GM12878 (cell line): ENCODE data around the gene DAPK2. TPM values are rescaled to one million over a fixed set of nuclear protein-coding genes. Genes with fewer than 3 reads are reported as not detected.

ENCODE experiments used
- ATAC-seq: fragments of 200-7000 bp; cut with Tn5 transposase; 3 replicates; pipeline ENCODE4 v1.9.1; 2020; ENCODE audit warnings: mild to moderate bottlenecking, moderate library complexity
- BruUV-seq: library from RNA; stranded (reverse); fragments of 400-500 nt; replicated peaks from 2 replicates; lab custom pipeline; 2021; lab: Mats Ljungman, UMichigan
- CTCF ChIA-PET: fragments of 300-600 bp; sonication (Branson Sonifier 250); formaldehyde crosslinking; extraction: SDS; loops from one replicate; lab custom pipeline; 2021; ENCODE audit warnings: inconsistent platforms; lab: Yijun Ruan, JAX
- POLR2A ChIA-PET: fragments of 350-600 bp; formaldehyde crosslinking; extraction: SDS; loops from one replicate; lab custom pipeline; 2021; ENCODE audit warnings: inconsistent platforms; lab: Charles Lee
- RAD21 ChIA-PET: fragments of 300-600 bp; sonication (Branson Sonifier 250); formaldehyde crosslinking; loops from one replicate; lab custom pipeline; 2023; ENCODE audit warnings: antibody characterized with exemption; ENCODE audit not compliant: unreplicated experiment; lab: Charles Lee
- SMC1A ChIA-PET: fragments of 300-600 bp; sonication (Branson Sonifier 250); formaldehyde crosslinking; loops from one replicate; lab custom pipeline; 2023; ENCODE audit not compliant: unreplicated experiment, uncharacterized antibody; lab: Charles Lee
- DNase-seq: peaks from one replicate; pipeline ENCODE4 v3.0.0-alpha.2; 2011; ENCODE audit warnings: low read depth, low spot score
- FAIRE-seq: peaks from 3 replicates; lab custom pipeline; 2011; peaks lifted over from hg19 to GRCh38; lab: Jason Lieb, UNC
- H2AFZ ChIP-seq: 2 replicates; pipeline ENCODE4 v1.6.0; 2011; ENCODE audit warnings: low read depth, low read length, control low read depth; ENCODE audit not compliant: control insufficient read depth
- H3K27ac ChIP-seq: 2 replicates; pipeline ENCODE4 v1.5.1; 2011; ENCODE audit warnings: control low read depth; ENCODE audit not compliant: control insufficient read depth, insufficient read depth
- H3K27me3 ChIP-seq, 2 experiments: replicated peaks in 1 of 2; 2 replicates each; pipeline versions ENCODE4 v1.6.0 to v1.6.1; 2011; ENCODE audit warnings: low read length in 1 of 2; ENCODE audit not compliant: control insufficient read depth in 2 of 2, insufficient read depth in 2 of 2
- H3K36me3 ChIP-seq, 2 experiments: 2 replicates each; pipeline ENCODE4 v1.5.1; 2011; ENCODE audit warnings: low read length in 1 of 2; ENCODE audit not compliant: control insufficient read depth in 2 of 2, insufficient read depth in 2 of 2
- H3K4me1 ChIP-seq: 2 replicates; pipeline ENCODE4 v1.6.1; 2011; ENCODE audit warnings: mild to moderate bottlenecking, low read length, moderate library complexity, mixed read lengths; ENCODE audit not compliant: control insufficient read depth, insufficient read depth
- H3K4me2 ChIP-seq: 2 replicates; pipeline ENCODE4 v1.6.0; 2011; ENCODE audit warnings: control low read depth; ENCODE audit not compliant: control insufficient read depth, insufficient read depth
- H3K4me3 ChIP-seq: fragments of 200-600 bp; sonication (generic); 2 replicates; pipeline ENCODE4 v1.5.1; 2016
- H3K79me2 ChIP-seq: 2 replicates; pipeline ENCODE4 v1.6.0; 2011; ENCODE audit warnings: low read length; ENCODE audit not compliant: control insufficient read depth, insufficient read depth
- H3K9ac ChIP-seq: 2 replicates; pipeline ENCODE4 v1.8.0; 2011; ENCODE audit warnings: low read length, control low read depth, mixed read lengths; ENCODE audit not compliant: control insufficient read depth, insufficient read depth
- H3K9me3 ChIP-seq: replicated peaks from 3 replicates; pipeline ENCODE4 v1.5.1; 2011; ENCODE audit warnings: mild to moderate bottlenecking, low read length; ENCODE audit not compliant: control insufficient read depth, insufficient read depth
- H4K20me1 ChIP-seq: 2 replicates; pipeline ENCODE4 v1.6.0; 2011; ENCODE audit not compliant: control insufficient read depth, insufficient read depth
- ESRRA ChIP-seq: IDR thresholded peaks from 2 replicates; pipeline ENCODE4 v1.6.1; 2012; ENCODE audit warnings: mild to moderate bottlenecking, low read length, improper control_type of control experiment
- IKZF2 ChIP-seq, 2 experiments: fragments of 450-650 bp; IDR thresholded peaks; 2 replicates each; pipeline ENCODE4 v1.6.1; 2017; ENCODE audit warnings: mild to moderate bottlenecking in 2 of 2, moderate library complexity in 2 of 2
- JUNB ChIP-seq: IDR thresholded peaks from 2 replicates; pipeline ENCODE4 v1.6.1; 2016; ENCODE audit warnings: antibody characterized with exemption, mild to moderate bottlenecking
- PBX3 ChIP-seq: IDR thresholded peaks from 2 replicates; pipeline ENCODE4 v1.6.1; 2011; ENCODE audit warnings: mild to moderate bottlenecking, low read depth, low read length, moderate library complexity; ENCODE audit not compliant: insufficient replicate concordance
- RUNX3 ChIP-seq: IDR thresholded peaks from 2 replicates; pipeline ENCODE4 v1.6.1; 2012; ENCODE audit warnings: low read length, inconsistent platforms
- SP1 ChIP-seq: IDR thresholded peaks from one replicate; pipeline ENCODE4 v1.6.1; 2011; ENCODE audit warnings: low read depth, low read length
- USF2 ChIP-seq: IDR thresholded peaks from 2 replicates; pipeline ENCODE4 v1.6.1; 2011; ENCODE audit warnings: low read depth, low read length, improper control_type of control experiment, borderline replicate concordance
- ZNF207 ChIP-seq: fragments of 450-650 bp; IDR thresholded peaks from 2 replicates; pipeline ENCODE4 v1.6.1; 2014; ENCODE audit warnings: antibody characterized with exemption, mild to moderate bottlenecking, borderline replicate concordance
- WGBS: methylation state at CpG from one replicate; pipeline ENCODE4 v1.1.6; 2016; ENCODE audit warnings: low lambda C conversion rate; ENCODE audit not compliant: insufficient replicate concordance, insufficient coverage; ENCODE audit errors: missing lambda C conversion rate; 5-methylcytosine and 5-hydroxymethylcytosine counted together
- in situ Hi-C: fragments of 300-500 bp; cut with MboI; formaldehyde crosslinking; loops from 9 replicates; pipeline ENCODE4 v1.14.3; 2018; ENCODE audit warnings: mixed read lengths
- intact Hi-C: fragments of 100-400 bp; cut with micrococcal nuclease; formaldehyde crosslinking; loops from one replicate; pipeline ENCODE4 v1.14.2; 2022; ENCODE audit not compliant: unreplicated experiment
- polyA plus RNA-seq, 11 experiments: library from polyadenylated mRNA; depleted of rRNA in 4 of 11; unstranded in 6 of 11; stranded (reverse) in 5 of 11; fragments of >200 nt; fragmentation: Nextera tagmentation in 4 of 11; fragmentation: Illumina TruSeq in 1 of 11; extraction: Ambion mirVana in 4 of 11; extraction: Trizol in 1 of 11; gene quantifications; 1 replicate in 1 of 11; 2 replicates in 10 of 11; pipeline versions ENCODE4 v1.2.1 to v1.2.3, GENCODE V29; 2011 to 2016; ENCODE audit warnings: inconsistent platforms in 2 of 11, missing spikeins in 2 of 11, low read depth in 1 of 11
- total RNA-seq, 4 experiments: library from RNA; depleted of rRNA in 3 of 4; stranded (reverse); fragments of >200 nt in 3 of 4; fragmentation: Illumina TruSeq in 1 of 4; extraction: Trizol in 1 of 4; gene quantifications; 2 replicates each; pipeline versions ENCODE4 v1.2.1 to v1.2.3, GENCODE V29; 2013 to 2021
- TF ChIP-seq, protein P1 (sequence below): fragments of 450-650 bp; IDR thresholded peaks from 2 replicates; pipeline ENCODE4 v1.6.1; 2017; ENCODE audit warnings: mild to moderate bottlenecking, moderate library complexity
- TF ChIP-seq, protein P2 (sequence below): IDR thresholded peaks from 2 replicates; pipeline ENCODE4 v1.6.1; 2012; ENCODE audit warnings: mild to moderate bottlenecking, low read depth, low read length

The DAPK2 gene
- total and polyA plus RNA-seq, 10 of the 15 experiments (the other 5 are each of a cell fraction or from before 2014, with no cell fraction given) = 0.69 to 8.4 (median 4.1) TPM

DNA sequence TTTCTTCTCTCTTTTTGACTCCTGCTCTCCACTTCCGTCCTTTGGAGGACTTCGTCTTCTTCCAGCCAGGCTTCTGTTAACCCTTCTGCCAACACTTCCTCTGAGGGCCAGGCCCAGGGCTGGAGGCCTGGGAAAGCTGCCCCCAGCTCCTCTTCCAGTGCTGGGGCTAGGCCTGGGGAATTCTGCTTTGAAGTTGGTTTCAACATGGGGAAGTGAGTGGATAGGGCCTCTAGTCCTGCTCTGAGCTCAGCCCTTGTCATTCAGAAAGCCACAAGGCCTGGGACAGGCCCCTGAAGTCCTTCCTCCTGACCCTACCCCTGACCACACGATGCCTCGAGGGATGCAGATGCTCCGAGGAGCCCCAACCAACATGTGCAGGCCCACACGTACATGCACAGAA, 158.7 kb downstream of the DAPK2 start:
- Histone ChIP-seq H2AFZ (peak overlapping the region; percentile 37), H3K27ac (peak overlapping the region; percentile 47), H3K4me2 (no peak overlapping the region), H3K4me3 (no peak overlapping the region), H3K27me3 (no peaks in the 10 kb centered on the region), H3K4me1 (peaks cover 35% of the 10 kb centered on the region), H3K79me2 (no peaks in the 10 kb centered on the region), H3K9me3 (no peaks in the 10 kb centered on the region), H3K36me3 (no peaks in the 10 kb centered on the region), H4K20me1 (no peaks in the 10 kb centered on the region), H3K9ac (no peak overlapping the region)
- DNase-seq (no peak), FAIRE-seq (no peak), ATAC-seq (peak; percentile 6; the same call in 1 of the 3 replicates)
- SMC1A ChIA-PET = interaction anchor here (0.7 to 9.9 kb wide), 7 partner anchors 10 to 134 kb away, joined by 3 to 135 read pairs (median 3); no protein-coding TSS in a partner anchor
- in situ Hi-C loops (no loop called here), intact Hi-C loops (no loop called here)
- RAD21 ChIA-PET = interaction anchor here (0.7 to 3.7 kb wide), 3 partner anchors 17 to 135 kb away, joined by 3 to 36 read pairs (median 6); no protein-coding TSS in a partner anchor
- no TSS peak for BruUV-seq
- POLR2A ChIA-PET = interaction anchor here (1.7 kb wide), 2 partner anchors 49 to 82 kb away, joined by 5 read pairs; no protein-coding TSS in a partner anchor
- WGBS = 27% methylated on average over 6 of the region's 6 CpGs
- CTCF ChIA-PET = interaction anchor here (0.9 to 1.5 kb wide), 2 partner anchors 136 to 157 kb away, joined by 3 to 6 read pairs; no protein-coding TSS in a partner anchor
- TF ChIP-seq RUNX3 (peak; percentile 65; the same call in 1 of the 2 replicates), PBX3 (no peak), SP1 (no peak), JUNB (no peak), USF2 (no peak), ESRRA (no peak), IKZF2 (IDR thresholded peaks at IDR 0.05) (peak in 1 of 2 experiments; percentile 40; a peak in 1 of 4 replicates), ZNF207 (no peak)
- TF ChIP-seq, protein P1, sequence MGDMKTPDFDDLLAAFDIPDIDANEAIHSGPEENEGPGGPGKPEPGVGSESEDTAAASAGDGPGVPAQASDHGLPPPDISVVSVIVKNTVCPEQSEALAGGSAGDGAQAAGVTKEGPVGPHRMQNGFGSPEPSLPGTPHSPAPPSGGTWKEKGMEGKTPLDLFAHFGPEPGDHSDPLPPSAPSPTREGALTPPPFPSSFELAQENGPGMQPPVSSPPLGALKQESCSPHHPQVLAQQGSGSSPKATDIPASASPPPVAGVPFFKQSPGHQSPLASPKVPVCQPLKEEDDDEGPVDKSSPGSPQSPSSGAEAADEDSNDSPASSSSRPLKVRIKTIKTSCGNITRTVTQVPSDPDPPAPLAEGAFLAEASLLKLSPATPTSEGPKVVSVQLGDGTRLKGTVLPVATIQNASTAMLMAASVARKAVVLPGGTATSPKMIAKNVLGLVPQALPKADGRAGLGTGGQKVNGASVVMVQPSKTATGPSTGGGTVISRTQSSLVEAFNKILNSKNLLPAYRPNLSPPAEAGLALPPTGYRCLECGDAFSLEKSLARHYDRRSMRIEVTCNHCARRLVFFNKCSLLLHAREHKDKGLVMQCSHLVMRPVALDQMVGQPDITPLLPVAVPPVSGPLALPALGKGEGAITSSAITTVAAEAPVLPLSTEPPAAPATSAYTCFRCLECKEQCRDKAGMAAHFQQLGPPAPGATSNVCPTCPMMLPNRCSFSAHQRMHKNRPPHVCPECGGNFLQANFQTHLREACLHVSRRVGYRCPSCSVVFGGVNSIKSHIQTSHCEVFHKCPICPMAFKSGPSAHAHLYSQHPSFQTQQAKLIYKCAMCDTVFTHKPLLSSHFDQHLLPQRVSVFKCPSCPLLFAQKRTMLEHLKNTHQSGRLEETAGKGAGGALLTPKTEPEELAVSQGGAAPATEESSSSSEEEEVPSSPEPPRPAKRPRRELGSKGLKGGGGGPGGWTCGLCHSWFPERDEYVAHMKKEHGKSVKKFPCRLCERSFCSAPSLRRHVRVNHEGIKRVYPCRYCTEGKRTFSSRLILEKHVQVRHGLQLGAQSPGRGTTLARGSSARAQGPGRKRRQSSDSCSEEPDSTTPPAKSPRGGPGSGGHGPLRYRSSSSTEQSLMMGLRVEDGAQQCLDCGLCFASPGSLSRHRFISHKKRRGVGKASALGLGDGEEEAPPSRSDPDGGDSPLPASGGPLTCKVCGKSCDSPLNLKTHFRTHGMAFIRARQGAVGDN = peak; percentile 78
- TF ChIP-seq, protein P2, sequence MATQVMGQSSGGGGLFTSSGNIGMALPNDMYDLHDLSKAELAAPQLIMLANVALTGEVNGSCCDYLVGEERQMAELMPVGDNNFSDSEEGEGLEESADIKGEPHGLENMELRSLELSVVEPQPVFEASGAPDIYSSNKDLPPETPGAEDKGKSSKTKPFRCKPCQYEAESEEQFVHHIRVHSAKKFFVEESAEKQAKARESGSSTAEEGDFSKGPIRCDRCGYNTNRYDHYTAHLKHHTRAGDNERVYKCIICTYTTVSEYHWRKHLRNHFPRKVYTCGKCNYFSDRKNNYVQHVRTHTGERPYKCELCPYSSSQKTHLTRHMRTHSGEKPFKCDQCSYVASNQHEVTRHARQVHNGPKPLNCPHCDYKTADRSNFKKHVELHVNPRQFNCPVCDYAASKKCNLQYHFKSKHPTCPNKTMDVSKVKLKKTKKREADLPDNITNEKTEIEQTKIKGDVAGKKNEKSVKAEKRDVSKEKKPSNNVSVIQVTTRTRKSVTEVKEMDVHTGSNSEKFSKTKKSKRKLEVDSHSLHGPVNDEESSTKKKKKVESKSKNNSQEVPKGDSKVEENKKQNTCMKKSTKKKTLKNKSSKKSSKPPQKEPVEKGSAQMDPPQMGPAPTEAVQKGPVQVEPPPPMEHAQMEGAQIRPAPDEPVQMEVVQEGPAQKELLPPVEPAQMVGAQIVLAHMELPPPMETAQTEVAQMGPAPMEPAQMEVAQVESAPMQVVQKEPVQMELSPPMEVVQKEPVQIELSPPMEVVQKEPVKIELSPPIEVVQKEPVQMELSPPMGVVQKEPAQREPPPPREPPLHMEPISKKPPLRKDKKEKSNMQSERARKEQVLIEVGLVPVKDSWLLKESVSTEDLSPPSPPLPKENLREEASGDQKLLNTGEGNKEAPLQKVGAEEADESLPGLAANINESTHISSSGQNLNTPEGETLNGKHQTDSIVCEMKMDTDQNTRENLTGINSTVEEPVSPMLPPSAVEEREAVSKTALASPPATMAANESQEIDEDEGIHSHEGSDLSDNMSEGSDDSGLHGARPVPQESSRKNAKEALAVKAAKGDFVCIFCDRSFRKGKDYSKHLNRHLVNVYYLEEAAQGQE = no peak
